Astrocyte (in vitro differentiated cells and primary cell): ENCODE data around the gene RIMBP2. TPM values are rescaled to one million over a fixed set of nuclear protein-coding genes. Genes with fewer than 3 reads are reported as not detected.

ENCODE experiments used
- DNase-seq: peaks from one replicate; pipeline ENCODE4 v3.0.0-alpha.2; 2010; ENCODE audit warnings: low read depth
- FAIRE-seq: peaks from 2 replicates; lab custom pipeline; 2011; peaks lifted over from hg19 to GRCh38; lab: Jason Lieb, UNC
- H2AFZ ChIP-seq: 2 replicates; pipeline ENCODE4 v1.6.0; 2012; ENCODE audit warnings: low read depth, low read length, inconsistent platforms
- H3K27ac ChIP-seq: 2 replicates; pipeline ENCODE4 v1.5.1; 2011; ENCODE audit warnings: low read depth, low read length, inconsistent platforms
- H3K27me3 ChIP-seq: 2 replicates; pipeline ENCODE4 v1.6.0; 2011; ENCODE audit warnings: low read length, inconsistent platforms; ENCODE audit not compliant: insufficient read depth
- H3K36me3 ChIP-seq: 2 replicates; pipeline ENCODE4 v1.5.1; 2011; ENCODE audit warnings: low read length, inconsistent platforms; ENCODE audit not compliant: insufficient read depth
- H3K4me1 ChIP-seq: 2 replicates; pipeline ENCODE4 v1.5.1; 2011; ENCODE audit warnings: low read length, inconsistent platforms; ENCODE audit not compliant: insufficient read depth
- H3K4me2 ChIP-seq: 2 replicates; pipeline ENCODE4 v1.6.0; 2012; ENCODE audit warnings: low read length, inconsistent platforms
- H3K4me3 ChIP-seq: 2 replicates; pipeline ENCODE4 v1.5.1; 2011; ENCODE audit warnings: low read depth, mild to moderate bottlenecking, low read length, inconsistent platforms; ENCODE audit not compliant: insufficient read depth
- H3K79me2 ChIP-seq: 2 replicates; pipeline ENCODE4 v1.6.0; 2012; ENCODE audit warnings: mild to moderate bottlenecking, low read length, inconsistent platforms; ENCODE audit not compliant: insufficient read depth
- H3K9ac ChIP-seq: 2 replicates; pipeline ENCODE4 v1.6.0; 2012; ENCODE audit warnings: mild to moderate bottlenecking, low read length, inconsistent platforms
- H3K9me3 ChIP-seq: 2 replicates; pipeline ENCODE4 v1.5.1; 2012; ENCODE audit warnings: low read depth, mild to moderate bottlenecking, low read length, inconsistent platforms; ENCODE audit not compliant: insufficient read depth
- H4K20me1 ChIP-seq: 2 replicates; pipeline ENCODE4 v1.6.0; 2012; ENCODE audit warnings: low read length, inconsistent platforms; ENCODE audit not compliant: insufficient read depth
- H3K27ac Mint-ChIP-seq: one replicate; pipeline ENCODE4 v1.8.0; 2021; ENCODE audit warnings: mild to moderate bottlenecking, mixed read lengths; ENCODE audit not compliant: unreplicated experiment
- H3K27me3 Mint-ChIP-seq: one replicate; pipeline ENCODE4 v1.8.0; 2021; ENCODE audit warnings: low read depth, mixed read lengths; ENCODE audit not compliant: unreplicated experiment
- H3K36me3 Mint-ChIP-seq: one replicate; pipeline ENCODE4 v1.8.0; 2021; ENCODE audit warnings: low read depth, mixed read lengths; ENCODE audit not compliant: unreplicated experiment
- H3K4me1 Mint-ChIP-seq: one replicate; pipeline ENCODE4 v1.8.0; 2021; ENCODE audit warnings: low read depth, mixed read lengths; ENCODE audit not compliant: unreplicated experiment
- H3K4me3 Mint-ChIP-seq: one replicate; pipeline ENCODE4 v1.8.0; 2021; ENCODE audit warnings: mild to moderate bottlenecking, moderate library complexity, mixed read lengths; ENCODE audit not compliant: unreplicated experiment
- H3K9me3 Mint-ChIP-seq: one replicate; pipeline ENCODE4 v1.8.0; 2021; ENCODE audit warnings: mild to moderate bottlenecking, mixed read lengths; ENCODE audit not compliant: unreplicated experiment
- CTCF ChIP-seq: IDR thresholded peaks from 2 replicates; pipeline ENCODE4 v1.5.1; 2011; ENCODE audit warnings: low read depth, mild to moderate bottlenecking, inconsistent platforms, low read length, moderate library complexity; ENCODE audit not compliant: insufficient read depth
- EZH2 ChIP-seq: IDR thresholded peaks from 2 replicates; pipeline ENCODE4 v1.6.1; 2012; ENCODE audit warnings: mild to moderate bottlenecking, low read length, inconsistent platforms; ENCODE audit not compliant: insufficient read depth
- total RNA-seq: library from RNA; stranded (reverse); gene quantifications from 2 replicates; pipeline ENCODE4 v1.2.1, GENCODE V29; 2021

RIMBP2 gene
- total RNA-seq, 1 donor from 2014 or later, result 2.2 TPM

- no peaks in the 10 kb centered on the region for H3K27me3 ChIP-seq
- FAIRE-seq (no peak), DNase-seq (no peak)
- peaks cover 4% of the 10 kb centered on the region for H3K9me3 ChIP-seq
- TF ChIP-seq EZH2, result no peak
- no peak overlapping the region for H3K27ac Mint-ChIP-seq
- H3K4me1 ChIP-seq, result no peaks in the 10 kb centered on the region
- H3K79me2 ChIP-seq, result no peaks in the 10 kb centered on the region
- no peak overlapping the region for H3K4me2 ChIP-seq
- no peak overlapping the region for H3K4me3 Mint-ChIP-seq
- H3K4me1 Mint-ChIP-seq, result no peaks in the 10 kb centered on the region
- H3K36me3 Mint-ChIP-seq, result no peaks in the 10 kb centered on the region
- H3K4me3 ChIP-seq, result no peak overlapping the region
- no peaks in the 10 kb centered on the region for H3K36me3 ChIP-seq
- H4K20me1 ChIP-seq, result no peaks in the 10 kb centered on the region
- H3K27ac ChIP-seq, result no peak overlapping the region
- peaks cover 18% of the 10 kb centered on the region for H3K9me3 Mint-ChIP-seq
- peaks cover 12% of the 10 kb centered on the region for H3K27me3 Mint-ChIP-seq
- no peak overlapping the region for H2AFZ ChIP-seq
- no peak overlapping the region for H3K9ac ChIP-seq
These were observed 264.8 kb downstream of the RIMBP2 start for GRCh38 chr12:130451001-130451930.

- H3K79me2 ChIP-seq, result no peaks in the 10 kb centered on the region
- H3K27ac Mint-ChIP-seq, result no peak overlapping the region
- no peaks in the 10 kb centered on the region for H3K4me1 ChIP-seq
- H3K9me3 ChIP-seq, result peaks cover 4% of the 10 kb centered on the region
- no peak overlapping the region for H3K9ac ChIP-seq
- H3K4me3 ChIP-seq, result no peak overlapping the region
- no peaks in the 10 kb centered on the region for H3K36me3 Mint-ChIP-seq
- DNase-seq, result no peak
- FAIRE-seq, result no peak
- TF ChIP-seq EZH2 (no peak), CTCF (no peak)
- no peak overlapping the region for H3K4me3 Mint-ChIP-seq
- H2AFZ ChIP-seq, result no peak overlapping the region
- H3K9me3 Mint-ChIP-seq, result peaks cover 20% of the 10 kb centered on the region
- H3K27me3 ChIP-seq, result no peaks in the 10 kb centered on the region
- H3K27me3 Mint-ChIP-seq, result peaks cover 11% of the 10 kb centered on the region
- H4K20me1 ChIP-seq, result no peaks in the 10 kb centered on the region
- no peaks in the 10 kb centered on the region for H3K4me1 Mint-ChIP-seq
- no peak overlapping the region for H3K4me2 ChIP-seq
- no peaks in the 10 kb centered on the region for H3K36me3 ChIP-seq
- no peak overlapping the region for H3K27ac ChIP-seq
These were observed 266.8 kb downstream of the RIMBP2 start for GRCh38 chr12:130449291-130449690.

GRCh38 chr12:130448044-130448821 is 267.9 kb downstream of the RIMBP2 start:
- Mint-ChIP-seq H3K4me3 (no peak overlapping the region), H3K4me1 (no peaks in the 10 kb centered on the region), H3K27me3 (peaks cover 11% of the 10 kb centered on the region), H3K9me3 (peaks cover 23% of the 10 kb centered on the region), H3K36me3 (no peaks in the 10 kb centered on the region), H3K27ac (no peak overlapping the region)
- no peaks in the 10 kb centered on the region for H3K36me3 ChIP-seq
- no peak overlapping the region for H3K4me3 ChIP-seq
- no peak for FAIRE-seq
- H3K9me3 ChIP-seq, result peaks cover 4% of the 10 kb centered on the region
- no peak overlapping the region for H3K9ac ChIP-seq
- H3K27me3 ChIP-seq, result no peaks in the 10 kb centered on the region
- H4K20me1 ChIP-seq, result no peaks in the 10 kb centered on the region
- no peaks in the 10 kb centered on the region for H3K4me1 ChIP-seq
- TF ChIP-seq EZH2 (no peak), CTCF (no peak)
- no peak overlapping the region for H3K4me2 ChIP-seq
- no peaks in the 10 kb centered on the region for H3K79me2 ChIP-seq
- no peak overlapping the region for H2AFZ ChIP-seq
- DNase-seq, result no peak
- no peak overlapping the region for H3K27ac ChIP-seq
